Right kidney (tissue), 1 donor: ENCODE measurements around the gene WDPCP.
"Not testable (repeated sequence)": the region's sequence is repeated elsewhere in the genome, so short reads cannot be mapped to it uniquely, and the experiment has no call there.

Experiments used
- DNase-seq: peaks from one replicate; pipeline ENCODE4 v3.0.0-alpha.2; 2016

WDPCP gene

DNA sequence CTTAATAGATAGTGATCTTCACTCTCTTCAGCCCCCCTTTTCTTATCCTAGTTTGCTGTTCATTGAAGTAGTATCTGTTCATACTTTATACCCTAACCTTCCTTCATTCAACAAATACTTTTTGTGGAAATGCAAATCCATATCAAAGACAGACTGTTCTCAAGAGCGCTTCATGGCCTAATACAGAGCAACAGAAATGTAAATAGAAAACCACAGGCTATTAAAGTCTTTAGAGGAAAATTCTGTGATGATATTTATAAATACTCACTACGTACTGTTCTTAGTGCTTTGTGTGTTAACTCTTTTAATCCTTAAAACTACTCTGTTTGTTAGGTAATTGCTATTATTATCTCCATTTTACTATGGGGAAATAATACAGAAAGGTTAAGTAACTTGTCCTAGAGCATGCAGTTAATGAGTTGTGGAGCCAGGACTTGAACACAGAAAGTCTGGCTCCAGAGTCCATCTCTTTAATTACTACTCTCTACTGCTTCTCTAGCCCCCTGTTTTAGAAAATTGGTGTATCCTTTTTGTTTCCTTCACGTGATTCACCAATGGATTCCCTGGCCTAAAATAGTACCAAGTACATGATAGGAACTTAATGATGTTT lies 3.4 kb upstream of the WDPCP start:
- no peak for DNase-seq

DNA sequence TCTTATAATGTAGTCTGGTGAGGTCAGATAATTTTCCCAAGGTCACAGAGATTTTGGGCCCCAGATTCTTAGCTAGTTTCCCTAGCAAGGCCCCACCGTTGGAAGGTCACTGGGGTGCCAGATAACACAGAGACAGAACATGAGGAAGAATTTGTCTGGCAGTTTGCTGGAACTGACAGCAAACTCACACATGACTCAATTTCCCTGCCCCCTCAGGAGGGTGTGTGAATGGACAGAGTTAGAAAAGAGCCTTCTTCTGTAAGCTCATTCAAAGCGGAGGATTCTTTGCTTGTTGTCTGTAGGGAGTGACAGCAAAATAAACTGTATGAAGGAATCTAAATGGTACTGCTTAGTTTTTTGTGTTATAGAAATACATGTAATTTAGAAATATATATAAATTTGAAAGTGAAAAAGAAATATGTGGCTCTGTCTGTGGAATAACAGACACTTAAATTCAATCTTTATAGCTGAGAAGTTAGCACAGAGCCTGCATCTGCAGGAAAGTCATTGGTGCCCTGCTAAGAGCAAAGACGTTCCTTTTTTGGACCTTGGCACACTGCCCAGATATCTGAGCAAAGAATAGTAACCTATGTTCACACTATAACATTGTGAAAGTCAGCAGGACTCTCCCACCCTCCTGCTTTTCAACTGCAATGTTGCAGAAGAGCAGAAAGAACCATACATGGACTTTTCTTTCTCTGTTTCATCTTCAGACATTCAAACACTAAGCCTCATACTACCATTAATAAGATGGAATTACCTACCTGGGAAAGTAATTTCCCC lies 2.5 kb upstream of the WDPCP start:
- no peak for DNase-seq

DNA sequence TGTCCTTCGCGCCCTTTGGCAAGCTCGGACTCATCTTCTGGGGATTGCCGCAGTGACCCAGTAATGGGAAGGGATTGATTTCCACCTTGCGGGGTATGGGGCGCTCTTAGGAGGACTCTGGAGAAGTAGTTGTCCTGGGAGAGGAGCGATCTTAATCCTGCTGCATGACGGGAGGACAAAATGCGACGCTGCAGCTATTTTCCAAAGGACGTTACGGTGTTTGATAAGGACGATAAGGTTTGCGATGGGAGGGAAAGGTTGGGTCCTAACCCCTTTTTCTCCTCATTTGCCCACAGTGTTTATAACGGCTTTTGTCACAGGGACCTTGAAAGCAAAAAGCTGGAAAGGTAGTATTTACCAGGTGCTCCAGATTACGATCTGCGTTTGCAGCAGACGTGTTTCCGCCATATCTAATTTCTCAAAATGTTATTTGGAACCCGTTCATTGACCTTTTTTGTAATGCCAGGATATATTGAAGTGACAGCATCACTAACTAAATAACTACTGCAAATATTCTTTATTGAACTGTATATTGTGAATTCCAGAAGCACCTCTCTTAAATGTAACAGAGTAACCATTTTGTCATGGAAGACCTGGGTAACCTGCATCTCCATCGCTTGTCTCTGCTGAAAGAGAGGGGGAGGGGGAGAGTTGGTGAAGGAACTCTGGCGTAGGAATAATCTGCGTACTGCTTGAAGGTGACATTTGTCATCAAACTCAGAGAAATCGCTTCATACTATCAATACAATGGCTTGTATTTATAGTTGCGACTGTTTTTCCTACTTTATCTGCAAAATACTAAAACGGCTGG lies 1.1 kb upstream of the WDPCP start:
- DNase-seq, result no peak

DNA sequence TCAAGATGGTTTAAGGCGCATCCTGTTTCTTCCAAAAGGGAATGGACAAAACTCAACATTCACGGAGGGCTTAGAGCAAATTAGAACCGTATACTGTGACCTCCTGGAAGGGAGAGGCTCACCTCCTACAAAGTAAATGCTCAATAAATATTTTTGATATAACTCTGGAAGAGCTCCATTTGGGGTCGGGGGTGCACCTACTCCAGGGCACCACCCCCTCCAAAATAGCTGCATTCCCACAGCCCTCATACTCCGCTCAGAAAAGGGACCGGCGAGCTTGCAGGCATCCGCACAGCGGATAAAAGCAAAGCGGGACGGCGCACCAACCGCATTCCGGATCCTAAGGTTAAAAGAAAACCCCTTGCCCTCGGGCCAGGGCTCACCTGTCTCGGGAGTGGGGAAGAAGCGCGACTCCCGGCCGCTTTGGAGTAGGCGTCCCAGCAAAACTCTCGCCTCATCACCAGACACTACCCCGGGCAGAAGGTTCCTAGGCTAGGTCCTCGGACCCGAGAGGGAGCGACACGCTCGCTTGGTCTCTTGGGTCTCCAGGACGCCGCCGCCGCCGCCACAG lies 378 bp downstream of the WDPCP start:
- DNase-seq, result no peak

DNA sequence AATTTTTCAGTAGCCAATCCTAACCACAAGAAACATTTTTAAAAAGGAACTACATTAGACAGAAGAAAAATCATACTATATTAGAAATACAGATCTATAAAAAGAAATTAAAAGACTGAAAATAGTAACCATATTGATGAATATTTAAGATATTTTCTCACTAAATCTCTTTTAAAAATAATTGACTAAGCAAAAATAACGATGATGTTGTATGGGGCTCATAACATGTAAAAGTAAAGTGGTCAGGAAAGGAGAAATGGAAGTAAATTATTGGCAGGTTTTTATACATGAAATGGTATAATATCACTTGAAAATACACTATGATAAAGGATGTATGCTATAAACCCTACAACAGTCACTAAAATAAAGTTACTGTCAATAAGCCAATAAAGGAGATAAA lies 5.4 kb downstream of the WDPCP start:
- no peak for DNase-seq

DNA sequence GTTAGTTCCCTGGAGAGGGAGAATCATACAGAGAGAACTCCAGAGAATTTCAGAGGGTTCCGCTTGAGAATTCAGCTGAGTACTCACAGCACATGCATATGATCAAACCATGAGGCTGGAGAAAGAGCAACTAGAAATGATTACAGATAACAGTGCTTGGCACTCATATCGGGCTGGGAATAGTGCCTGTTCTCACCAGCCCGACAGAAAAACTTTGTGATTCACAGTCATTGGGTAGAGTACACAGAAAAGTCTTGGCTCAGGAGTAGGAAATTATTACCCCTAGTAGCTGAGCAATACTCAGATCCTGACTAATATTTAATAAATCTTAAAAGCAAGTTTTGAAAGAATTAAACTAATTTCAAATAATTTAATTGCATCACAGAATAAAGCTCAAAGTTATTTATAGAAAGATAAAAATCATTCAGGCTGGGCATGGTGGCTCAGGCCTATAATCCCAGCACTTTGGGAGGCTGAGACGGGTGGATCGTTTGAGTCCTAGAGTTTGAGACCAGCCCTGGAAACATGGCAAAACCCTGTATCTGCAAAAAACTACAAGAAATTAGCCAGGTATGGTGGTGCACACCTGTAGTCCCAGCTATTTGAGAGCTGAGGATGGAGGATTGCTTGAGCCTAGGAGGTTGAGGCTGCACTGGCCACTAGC lies 6.8 kb downstream of the WDPCP start:
- no peak for DNase-seq

DNA sequence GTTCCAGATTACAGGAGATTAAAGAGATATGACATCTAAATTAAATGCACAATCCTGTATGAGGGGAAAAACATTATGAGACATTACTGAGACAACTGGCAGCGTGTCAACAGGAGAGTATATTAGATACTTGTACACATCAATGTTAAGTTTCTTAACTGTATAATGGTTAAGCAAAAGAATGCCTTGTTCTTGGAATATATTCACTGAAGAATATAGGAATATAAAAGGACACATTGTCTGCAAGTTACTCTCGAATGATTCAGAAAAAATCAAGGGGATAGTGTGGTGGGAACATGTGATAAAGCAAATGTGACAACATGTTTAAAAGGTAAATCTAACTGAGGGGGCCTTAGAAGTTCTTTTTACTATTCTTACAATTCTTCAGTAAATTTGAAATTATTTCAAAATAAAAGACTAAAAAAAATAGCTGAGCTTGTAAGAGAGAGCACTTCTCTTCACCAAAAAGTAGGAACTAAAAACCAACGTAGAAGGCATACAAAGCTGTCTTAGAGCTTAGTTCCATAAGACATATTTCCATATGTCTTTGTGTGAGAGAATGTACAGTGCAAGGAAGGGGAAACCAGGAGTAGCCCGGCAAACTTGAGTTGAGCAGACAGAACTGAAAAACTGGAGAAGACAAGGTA lies 7.5 kb downstream of the WDPCP start:
- no peak for DNase-seq

DNA sequence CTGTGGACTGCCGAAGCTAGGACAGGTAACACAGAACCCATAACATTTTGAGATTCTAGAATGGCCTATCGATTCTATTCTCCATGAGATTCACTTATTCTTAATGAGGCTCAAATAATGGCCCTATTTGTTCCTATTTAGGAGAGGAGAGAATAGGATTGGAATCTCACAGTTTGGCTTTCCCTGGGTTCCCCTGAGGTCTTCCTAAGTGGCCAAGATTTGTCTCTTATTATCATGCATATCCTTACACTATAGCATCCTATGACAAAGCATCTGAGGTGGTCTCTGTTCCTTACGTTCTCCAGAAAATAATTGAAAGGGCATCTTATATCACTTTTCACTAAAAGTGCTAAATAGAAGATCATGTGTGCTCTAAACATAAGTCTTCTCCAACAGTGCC lies 9.5 kb downstream of the WDPCP start:
- DNase-seq, result no peak

DNA sequence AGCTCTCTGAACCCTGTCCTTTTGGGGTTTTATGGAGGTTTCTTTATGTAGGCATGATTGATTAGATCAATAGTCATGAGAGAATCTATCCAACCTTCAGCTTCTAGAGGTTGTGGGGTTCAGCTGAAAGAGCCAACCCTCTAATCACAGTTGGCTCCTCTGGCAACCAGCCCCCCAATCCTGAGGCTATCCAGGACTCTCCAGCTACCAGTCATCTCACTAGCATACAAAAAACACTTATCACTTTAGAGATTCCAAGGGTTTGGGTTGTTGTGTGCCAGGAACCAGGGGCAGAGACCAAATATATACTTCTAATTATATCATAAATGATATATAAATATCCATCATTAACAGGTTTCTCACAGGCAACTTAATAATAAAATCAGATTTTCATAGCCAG lies 11.7 kb downstream of the WDPCP start:
- DNase-seq, result no peak

DNA sequence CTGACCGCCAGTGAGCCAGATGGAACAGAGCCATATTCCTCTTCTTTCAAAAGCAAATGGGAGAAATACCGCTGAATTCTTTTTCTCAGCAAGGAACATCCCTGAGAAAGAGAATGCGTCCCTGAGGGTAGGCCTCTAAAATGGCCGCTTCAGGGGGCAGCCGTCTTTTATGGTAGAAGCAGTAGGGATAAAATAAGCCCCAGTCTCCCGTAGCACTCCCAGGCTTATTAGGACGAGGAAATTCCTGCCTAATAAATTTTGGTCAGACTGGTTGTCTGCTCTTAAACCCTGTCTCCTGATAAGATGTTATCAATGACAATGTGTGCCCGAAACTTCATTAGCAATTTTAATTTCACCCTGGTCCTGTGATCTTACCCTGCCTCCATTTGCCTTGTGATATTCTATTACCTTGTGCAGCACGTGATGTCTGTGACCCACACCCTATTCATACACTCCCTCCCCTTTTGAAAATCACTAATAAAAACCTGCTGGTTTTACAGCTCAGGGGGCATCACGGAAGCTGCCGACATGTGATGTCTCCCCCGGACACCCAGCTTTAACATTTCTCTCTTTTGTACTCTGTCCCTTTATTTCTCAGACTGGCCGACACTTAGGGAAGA lies 14.4 kb downstream of the WDPCP start:
- DNase-seq, result not testable (repeated sequence)

DNA sequence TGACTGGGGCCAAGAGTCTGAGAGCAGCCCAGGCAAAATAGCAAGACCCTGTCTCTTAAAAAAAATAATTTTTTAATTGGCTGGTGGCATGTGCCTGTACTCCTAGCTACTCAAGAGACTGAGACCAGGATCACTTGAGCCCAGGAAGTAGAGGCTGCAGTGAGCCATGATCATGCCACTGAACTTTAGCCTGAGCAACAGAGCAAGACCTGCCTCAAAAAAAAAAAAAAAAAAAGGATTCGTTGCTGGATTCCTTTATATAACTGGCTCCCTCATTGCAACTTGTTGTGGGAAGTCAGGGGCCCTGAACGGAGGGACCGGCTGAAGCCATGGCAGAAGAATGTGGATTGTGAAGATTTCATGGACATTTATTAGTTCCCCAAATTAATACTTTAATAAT lies 15.3 kb downstream of the WDPCP start:
- not testable (repeated sequence) for DNase-seq

DNA sequence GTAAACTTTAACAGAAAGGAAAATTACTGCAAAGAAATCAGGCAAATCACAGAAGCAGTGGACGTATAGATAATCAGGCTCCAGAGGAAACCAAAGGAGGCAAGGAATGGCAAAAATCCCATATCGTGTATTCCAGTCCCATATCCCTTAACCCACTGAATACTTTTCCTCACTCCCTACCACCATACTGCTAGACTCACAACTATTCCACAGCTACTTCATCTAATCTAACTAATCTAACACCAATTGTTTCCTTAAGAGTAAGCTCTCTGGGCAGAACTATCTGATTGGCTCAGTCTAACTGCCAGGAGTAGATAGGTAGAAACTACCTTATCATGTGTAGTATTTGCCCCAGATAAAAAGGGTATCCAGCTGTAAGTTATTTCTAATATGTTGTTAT lies 16.3 kb downstream of the WDPCP start:
- DNase-seq, result no peak

DNA sequence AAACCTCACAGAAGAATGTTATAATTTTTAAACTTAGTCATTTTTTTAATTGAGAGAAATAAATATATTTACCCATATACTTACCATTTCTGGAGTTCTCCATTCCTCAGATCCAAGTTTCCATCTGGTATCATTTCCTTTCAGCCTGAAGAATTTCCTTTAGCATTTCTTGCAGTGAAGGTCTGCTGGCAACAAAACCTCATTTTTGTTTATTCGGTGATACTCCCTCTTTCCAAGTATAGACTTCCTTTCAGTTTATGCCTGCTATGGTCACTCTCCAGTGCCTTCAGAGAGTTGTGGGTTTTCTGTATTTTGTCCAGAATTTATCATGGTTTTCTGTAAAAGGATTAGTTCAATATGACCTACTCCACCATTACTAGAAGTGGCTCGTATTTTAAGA lies 17.0 kb downstream of the WDPCP start:
- DNase-seq, result no peak

DNA sequence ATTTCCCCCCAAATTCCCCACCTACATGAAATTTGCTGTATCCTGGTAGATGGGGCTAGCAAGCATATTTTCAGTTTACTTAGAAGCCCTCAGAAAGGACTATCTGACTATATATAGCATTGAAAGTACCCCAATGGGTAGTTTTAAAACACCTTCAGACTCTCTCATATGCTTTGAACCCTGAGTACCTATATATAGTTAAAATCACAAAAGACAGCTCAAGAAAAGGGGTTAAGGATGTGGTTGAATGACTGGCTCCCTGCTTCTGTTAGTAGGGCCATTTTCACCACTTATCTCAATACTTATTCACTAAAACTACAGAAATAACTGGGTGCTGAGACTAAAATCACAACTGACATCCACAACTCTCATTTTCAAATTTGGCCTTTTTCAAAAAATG lies 18.5 kb downstream of the WDPCP start:
- no peak for DNase-seq

DNA sequence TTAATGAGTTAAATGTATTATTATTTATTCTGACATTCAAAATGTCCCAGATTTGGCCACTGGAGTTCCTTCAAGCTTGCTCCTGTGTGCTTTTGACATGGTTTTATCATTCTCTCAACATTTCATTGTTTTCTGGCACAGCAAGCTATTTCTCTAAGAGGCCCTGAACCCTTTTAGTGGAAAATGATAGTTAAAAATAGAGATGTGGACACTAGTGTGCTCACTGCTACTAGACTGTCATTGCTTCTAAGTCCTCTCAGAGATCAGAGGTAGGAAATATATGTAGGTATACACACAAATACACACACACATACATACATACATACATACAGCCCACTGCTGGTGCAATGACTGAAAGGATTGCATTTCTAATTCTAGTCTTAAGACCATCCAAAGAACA lies 25.5 kb downstream of the WDPCP start:
- DNase-seq, result no peak

DNA sequence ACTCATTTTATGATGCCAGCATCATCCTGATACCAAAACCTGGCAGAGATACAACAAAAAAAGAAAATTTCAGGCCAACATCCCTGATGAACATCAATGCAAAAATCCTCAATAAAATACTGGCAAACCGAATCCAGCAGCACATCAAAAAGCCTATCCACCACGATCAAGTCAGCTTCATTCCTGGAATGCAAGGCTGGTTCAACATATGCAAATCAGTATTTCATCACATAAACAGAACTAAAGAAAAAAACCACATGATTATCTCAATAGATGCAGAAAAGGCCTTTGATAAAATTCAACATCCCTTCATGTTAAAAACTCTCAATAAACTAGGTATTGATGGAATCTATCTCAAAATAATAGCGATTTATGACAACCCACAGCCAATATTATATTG lies 29.4 kb downstream of the WDPCP start:
- not testable (repeated sequence) for DNase-seq

DNA sequence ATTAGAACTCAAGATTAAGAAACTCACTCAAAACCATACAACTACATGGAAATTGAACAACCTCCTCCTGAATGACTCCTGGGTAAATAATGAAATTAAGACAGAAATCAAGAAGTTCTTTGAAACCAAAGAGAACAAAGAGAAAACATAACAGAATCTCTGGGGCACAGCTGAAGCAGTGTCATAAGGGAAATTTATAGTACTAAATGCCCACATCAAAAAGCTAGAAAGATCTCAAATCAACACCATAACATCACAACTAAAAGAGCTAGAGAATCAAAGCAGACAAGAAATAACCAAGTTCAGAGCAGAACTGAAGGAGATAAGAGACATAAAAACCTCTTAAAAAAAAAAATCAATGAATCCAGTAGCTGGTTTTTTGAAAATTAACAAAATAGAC lies 30.5 kb downstream of the WDPCP start:
- DNase-seq, result not testable (repeated sequence)

DNA sequence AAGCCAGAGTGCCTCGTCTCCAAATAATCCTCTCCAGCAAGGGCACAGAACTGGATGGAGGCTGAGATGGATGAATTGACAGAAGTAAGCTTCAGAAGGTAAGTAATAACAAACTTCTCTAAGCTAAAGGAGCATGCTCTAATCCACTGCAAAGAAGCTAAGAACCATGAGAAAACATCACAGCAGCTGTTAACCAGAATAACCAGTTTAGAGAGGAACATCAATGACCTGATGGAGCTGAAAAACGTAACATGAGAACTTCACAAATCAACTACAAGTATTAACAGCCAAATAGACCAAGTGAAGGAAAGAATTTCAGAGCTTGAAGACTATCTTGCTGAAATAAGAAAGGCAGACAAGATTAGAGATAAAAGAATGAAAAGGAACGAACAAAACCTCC lies 32.3 kb downstream of the WDPCP start:
- DNase-seq, result no peak

DNA sequence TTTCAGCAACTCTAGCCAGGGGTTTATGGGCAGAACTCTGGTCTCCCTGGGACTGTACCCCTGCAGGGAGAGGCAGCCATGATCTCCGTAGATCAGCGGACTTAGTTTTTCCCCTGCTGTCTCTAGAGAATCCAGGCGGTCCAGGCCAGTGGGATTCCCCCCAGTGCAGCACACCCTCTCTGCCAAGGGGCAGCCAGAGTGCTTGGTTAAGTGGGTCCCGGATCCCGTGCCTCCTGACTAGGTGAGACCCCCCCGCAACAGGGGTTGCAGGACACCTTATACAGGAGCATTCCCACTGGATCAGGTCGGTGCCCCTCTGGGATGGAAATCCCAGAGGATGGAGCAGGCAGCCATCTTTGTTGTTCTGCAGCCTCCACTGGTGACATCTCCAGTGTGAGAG lies 33.0 kb downstream of the WDPCP start:
- DNase-seq, result no peak

DNA sequence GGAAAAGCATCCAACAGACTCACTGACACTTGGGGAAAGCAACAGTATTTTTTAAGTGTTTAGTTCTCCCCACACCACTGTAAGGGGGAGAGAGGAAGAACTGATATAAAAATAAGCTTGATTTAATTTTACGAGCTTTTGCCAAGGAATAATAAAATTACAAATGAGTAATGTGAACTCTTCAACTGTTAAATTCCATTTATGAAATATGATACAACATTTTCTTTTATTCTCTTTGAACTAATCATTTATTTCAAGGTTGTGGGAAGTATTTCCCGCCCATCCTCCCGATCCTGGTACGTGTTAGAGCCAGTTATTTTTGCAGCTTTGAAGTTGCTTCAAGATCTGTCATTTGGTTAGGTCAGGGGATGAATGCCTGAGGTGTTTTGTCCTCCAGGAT lies 35.2 kb downstream of the WDPCP start:
- DNase-seq, result no peak

DNA sequence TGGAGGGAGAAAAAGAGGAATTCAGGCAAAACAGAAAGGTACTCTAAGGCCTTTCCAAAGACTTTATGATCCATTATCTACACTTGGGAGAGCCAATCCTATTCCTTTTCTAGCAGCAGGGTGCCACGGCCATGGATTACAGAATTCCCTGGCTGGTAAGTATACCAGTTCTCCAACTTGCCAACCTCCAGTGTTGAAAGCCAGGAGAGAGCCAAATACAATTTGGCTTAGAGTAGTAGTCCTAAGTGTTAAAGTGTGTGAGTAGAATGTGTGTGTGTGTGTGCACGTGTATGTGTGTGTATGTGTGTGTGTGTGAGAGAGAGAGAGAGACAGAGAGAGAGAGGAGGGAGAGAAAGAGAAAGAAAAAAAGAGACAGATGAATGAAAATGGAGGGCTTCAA lies 43.3 kb downstream of the WDPCP start:
- no peak for DNase-seq
